ENCODE results near the gene LPP. TPM values are rescaled to one million over a fixed set of nuclear protein-coding genes. Genes with fewer than 3 reads are reported as not detected.
A peak's percentile ranks its signal among the peaks of the same experiment; 100 is the strongest.

The LPP gene
- total and polyA plus RNA-seq, 2 of the 13 experiments (the other 11 are each of a cell fraction or from before 2014, with no cell fraction given): 19.2 to 29.9 TPM

DNA sequence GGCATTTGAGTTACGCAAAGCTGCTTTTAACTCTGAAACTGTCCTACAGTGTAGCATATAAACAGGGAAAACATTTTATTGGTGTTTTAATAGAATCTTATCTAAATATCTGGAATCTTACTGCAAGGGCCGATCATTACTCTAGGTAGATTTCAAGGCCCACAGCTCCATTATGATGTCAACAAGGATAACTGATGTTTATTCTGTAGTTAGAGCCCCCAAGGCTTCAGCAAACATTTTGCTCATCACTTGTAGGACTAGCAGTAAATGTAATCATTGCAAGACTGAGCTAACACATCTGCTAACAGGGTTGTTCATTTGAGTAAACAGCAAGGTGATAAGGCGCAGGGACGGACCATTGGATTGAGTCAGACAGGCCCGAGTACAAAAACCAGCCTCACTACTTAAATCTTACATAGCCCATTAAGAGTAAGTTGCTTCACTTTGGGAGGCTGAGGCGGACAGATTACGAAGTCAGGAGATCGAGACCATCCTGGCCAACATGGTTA is 685.3 kb downstream of the LPP start (continued):
- TF ChIP-seq, protein P1, sequence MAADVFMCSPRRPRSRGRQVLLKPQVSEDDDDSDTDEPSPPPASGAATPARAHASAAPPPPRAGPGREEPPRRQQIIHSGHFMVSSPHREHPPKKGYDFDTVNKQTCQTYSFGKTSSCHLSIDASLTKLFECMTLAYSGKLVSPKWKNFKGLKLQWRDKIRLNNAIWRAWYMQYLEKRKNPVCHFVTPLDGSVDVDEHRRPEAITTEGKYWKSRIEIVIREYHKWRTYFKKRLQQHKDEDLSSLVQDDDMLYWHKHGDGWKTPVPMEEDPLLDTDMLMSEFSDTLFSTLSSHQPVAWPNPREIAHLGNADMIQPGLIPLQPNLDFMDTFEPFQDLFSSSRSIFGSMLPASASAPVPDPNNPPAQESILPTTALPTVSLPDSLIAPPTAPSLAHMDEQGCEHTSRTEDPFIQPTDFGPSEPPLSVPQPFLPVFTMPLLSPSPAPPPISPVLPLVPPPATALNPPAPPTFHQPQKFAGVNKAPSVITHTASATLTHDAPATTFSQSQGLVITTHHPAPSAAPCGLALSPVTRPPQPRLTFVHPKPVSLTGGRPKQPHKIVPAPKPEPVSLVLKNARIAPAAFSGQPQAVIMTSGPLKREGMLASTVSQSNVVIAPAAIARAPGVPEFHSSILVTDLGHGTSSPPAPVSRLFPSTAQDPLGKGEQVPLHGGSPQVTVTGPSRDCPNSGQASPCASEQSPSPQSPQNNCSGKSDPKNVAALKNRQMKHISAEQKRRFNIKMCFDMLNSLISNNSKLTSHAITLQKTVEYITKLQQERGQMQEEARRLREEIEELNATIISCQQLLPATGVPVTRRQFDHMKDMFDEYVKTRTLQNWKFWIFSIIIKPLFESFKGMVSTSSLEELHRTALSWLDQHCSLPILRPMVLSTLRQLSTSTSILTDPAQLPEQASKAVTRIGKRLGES (CRISPR knock-in tag; IDR thresholded peaks at IDR 0.05; ENCODE audit: borderline replicate concordance): no peak
- TF ChIP-seq ARNT2 (CRISPR knock-in tag; IDR thresholded peaks at IDR 0.05; ENCODE audit: low read depth): no peak
- TF ChIP-seq FIP1L1 (IDR thresholded peaks at IDR 0.05; ENCODE audit: borderline replicate concordance, insufficient read depth, low read depth, low read length): no peak
- no peak for TF ChIP-seq U2AF1 (optimal IDR thresholded peaks at IDR 0.05; ENCODE audit: low read depth, low read length)
- 0 out of 2 replicates have a peak, but pooled peaks have one; percentile 57 for TF ChIP-seq SMYD3 (CRISPR knock-in tag; IDR thresholded peaks at IDR 0.05)
- TF ChIP-seq ZNF569 (CRISPR knock-in tag; IDR thresholded peaks at IDR 0.05; ENCODE audit: borderline replicate concordance): no peak
- TF ChIP-seq, protein P2, sequence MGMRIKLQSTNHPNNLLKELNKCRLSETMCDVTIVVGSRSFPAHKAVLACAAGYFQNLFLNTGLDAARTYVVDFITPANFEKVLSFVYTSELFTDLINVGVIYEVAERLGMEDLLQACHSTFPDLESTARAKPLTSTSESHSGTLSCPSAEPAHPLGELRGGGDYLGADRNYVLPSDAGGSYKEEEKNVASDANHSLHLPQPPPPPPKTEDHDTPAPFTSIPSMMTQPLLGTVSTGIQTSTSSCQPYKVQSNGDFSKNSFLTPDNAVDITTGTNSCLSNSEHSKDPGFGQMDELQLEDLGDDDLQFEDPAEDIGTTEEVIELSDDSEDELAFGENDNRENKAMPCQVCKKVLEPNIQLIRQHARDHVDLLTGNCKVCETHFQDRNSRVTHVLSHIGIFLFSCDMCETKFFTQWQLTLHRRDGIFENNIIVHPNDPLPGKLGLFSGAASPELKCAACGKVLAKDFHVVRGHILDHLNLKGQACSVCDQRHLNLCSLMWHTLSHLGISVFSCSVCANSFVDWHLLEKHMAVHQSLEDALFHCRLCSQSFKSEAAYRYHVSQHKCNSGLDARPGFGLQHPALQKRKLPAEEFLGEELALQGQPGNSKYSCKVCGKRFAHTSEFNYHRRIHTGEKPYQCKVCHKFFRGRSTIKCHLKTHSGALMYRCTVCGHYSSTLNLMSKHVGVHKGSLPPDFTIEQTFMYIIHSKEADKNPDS (CRISPR knock-in tag; IDR thresholded peaks at IDR 0.05): peak; percentile 94
- TF ChIP-seq, protein P3, sequence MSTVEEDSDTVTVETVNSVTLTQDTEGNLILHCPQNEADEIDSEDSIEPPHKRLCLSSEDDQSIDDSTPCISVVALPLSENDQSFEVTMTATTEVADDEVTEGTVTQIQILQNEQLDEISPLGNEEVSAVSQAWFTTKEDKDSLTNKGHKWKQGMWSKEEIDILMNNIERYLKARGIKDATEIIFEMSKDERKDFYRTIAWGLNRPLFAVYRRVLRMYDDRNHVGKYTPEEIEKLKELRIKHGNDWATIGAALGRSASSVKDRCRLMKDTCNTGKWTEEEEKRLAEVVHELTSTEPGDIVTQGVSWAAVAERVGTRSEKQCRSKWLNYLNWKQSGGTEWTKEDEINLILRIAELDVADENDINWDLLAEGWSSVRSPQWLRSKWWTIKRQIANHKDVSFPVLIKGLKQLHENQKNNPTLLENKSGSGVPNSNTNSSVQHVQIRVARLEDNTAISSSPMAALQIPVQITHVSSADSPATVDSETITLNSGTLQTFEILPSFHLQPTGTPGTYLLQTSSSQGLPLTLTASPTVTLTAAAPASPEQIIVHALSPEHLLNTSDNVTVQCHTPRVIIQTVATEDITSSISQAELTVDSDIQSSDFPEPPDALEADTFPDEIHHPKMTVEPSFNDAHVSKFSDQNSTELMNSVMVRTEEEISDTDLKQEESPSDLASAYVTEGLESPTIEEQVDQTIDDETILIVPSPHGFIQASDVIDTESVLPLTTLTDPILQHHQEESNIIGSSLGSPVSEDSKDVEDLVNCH (CRISPR knock-in tag; IDR thresholded peaks at IDR 0.05): no peak
- TF ChIP-seq ZNF326 (CRISPR knock-in tag; IDR thresholded peaks at IDR 0.05; ENCODE audit: borderline replicate concordance): no peak
- no peak for TF ChIP-seq ZNF530 (CRISPR knock-in tag; IDR thresholded peaks at IDR 0.05; ENCODE audit: low read depth)
- no peak for TF ChIP-seq RFX3 (CRISPR knock-in tag; IDR thresholded peaks at IDR 0.05)
- TF ChIP-seq MTF2 (CRISPR knock-in tag; IDR thresholded peaks at IDR 0.05; ENCODE audit: borderline replicate concordance): no peak
- no peak for TF ChIP-seq BHLHE40 (IDR thresholded peaks at IDR 0.05; ENCODE audit: low read length)
- TF ChIP-seq PHF21A (CRISPR knock-in tag; IDR thresholded peaks at IDR 0.05): peak; percentile 88
- peak; percentile 52; the same call in 1 of the 2 replicates for TF ChIP-seq ZNF136 (CRISPR knock-in tag; IDR thresholded peaks at IDR 0.05; ENCODE audit: low read depth)
- TF ChIP-seq, protein P4, sequence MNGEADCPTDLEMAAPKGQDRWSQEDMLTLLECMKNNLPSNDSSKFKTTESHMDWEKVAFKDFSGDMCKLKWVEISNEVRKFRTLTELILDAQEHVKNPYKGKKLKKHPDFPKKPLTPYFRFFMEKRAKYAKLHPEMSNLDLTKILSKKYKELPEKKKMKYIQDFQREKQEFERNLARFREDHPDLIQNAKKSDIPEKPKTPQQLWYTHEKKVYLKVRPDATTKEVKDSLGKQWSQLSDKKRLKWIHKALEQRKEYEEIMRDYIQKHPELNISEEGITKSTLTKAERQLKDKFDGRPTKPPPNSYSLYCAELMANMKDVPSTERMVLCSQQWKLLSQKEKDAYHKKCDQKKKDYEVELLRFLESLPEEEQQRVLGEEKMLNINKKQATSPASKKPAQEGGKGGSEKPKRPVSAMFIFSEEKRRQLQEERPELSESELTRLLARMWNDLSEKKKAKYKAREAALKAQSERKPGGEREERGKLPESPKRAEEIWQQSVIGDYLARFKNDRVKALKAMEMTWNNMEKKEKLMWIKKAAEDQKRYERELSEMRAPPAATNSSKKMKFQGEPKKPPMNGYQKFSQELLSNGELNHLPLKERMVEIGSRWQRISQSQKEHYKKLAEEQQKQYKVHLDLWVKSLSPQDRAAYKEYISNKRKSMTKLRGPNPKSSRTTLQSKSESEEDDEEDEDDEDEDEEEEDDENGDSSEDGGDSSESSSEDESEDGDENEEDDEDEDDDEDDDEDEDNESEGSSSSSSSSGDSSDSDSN (CRISPR knock-in tag; IDR thresholded peaks at IDR 0.05): no peak
- TF ChIP-seq, protein P5, sequence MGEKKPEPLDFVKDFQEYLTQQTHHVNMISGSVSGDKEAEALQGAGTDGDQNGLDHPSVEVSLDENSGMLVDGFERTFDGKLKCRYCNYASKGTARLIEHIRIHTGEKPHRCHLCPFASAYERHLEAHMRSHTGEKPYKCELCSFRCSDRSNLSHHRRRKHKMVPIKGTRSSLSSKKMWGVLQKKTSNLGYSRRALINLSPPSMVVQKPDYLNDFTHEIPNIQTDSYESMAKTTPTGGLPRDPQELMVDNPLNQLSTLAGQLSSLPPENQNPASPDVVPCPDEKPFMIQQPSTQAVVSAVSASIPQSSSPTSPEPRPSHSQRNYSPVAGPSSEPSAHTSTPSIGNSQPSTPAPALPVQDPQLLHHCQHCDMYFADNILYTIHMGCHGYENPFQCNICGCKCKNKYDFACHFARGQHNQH (CRISPR knock-in tag; IDR thresholded peaks at IDR 0.05): peak; percentile 90
- TF ChIP-seq ZNF761 (CRISPR knock-in tag; conservative IDR thresholded peaks at IDR 0.05): 0 out of 2 replicates have a peak, but pooled peaks have one; percentile 22
